ENCODE results near the gene COL6A2. TPM values are rescaled to one million over a fixed set of nuclear protein-coding genes. Genes with fewer than 3 reads are reported as not detected.
"Not testable (repeated sequence)": the region's sequence is repeated elsewhere in the genome, so short reads cannot be mapped to it uniquely, and the experiment has no call there.

Gene COL6A2
- total RNA-seq, 1 donor from 2014 or later, result 1.2 TPM

GRCh38 chr21:46093668-46094400 lies 4.1 kb upstream of the COL6A2 start:
- DNase-seq (ENCODE audit: low read depth, low spot score), result no peak

DNA sequence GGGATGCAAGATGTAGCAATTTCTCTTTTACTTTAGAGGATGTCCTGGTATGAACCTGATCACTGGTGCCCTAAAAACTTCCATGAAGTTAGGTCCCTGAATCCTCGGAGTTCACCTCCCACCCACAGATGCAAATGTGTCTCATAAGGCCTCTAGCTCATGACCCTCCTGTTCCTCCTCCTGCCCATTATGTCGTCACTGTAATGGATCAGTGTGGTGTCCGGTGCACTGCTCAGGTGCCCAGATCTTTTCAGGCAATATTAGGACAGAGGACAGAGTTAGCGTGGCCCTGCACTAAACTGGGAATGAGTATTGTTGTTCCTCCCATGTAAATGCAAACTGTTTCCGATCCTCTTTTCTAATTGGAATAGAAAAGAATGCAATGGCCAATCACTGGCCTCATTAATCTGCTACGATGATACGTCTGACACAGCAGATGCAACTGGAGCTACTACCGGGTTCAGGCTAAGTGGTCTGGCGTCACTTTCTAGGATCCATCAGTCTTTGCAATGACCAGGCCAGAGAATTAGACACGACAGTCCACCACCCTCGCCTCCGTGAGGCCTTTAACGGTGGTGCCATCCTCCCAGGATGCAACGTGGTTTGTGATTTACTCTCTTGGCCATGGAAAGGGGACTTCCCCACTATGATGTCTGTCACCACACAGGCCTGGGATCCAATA lies 3.4 kb upstream of the COL6A2 start:
- DNase-seq (ENCODE audit: low read depth, low spot score), result no peak

GRCh38 chr21:46095083-46095719 lies 2.7 kb upstream of the COL6A2 start:
- DNase-seq (ENCODE audit: low read depth, low spot score), result no peak

DNA sequence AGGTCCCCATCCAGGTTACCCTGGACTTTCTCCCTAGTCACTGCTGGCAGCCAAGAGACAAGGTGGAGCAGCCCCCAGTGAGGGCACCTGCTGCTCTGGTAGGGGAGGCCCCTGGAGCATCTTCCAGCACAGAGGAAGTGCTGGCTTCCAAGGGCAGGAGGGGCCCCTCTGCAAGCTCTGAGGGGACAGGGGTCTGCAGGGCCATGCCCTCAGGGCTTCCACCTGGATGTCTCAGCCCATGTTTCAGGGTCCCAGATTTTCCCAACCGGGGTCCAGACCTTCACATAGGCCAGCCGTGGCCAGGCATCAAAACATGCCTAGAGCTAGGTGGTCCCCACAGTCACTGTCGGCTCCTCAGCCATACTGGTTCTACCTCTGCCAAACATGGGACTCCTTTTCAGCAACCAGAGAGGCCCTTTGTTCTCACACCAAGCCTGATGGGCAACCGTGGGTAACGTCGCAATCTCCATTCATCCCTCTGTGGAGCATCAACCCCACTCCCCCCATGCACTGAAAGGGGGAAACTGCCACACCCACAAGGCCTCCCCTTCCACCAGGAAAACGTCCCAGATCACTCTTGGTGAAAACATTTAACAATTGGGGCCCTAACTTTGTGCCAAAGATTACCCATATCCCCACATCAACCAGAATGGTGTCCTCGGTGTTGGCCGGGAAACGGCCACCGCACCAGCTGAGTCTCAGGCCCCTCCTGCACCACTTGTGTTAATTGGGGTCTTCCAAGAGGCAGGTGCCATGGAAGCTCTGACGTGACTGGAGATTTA lies 1.9 kb upstream of the COL6A2 start:
- DNase-seq (ENCODE audit: low read depth, low spot score), result no peak

DNA sequence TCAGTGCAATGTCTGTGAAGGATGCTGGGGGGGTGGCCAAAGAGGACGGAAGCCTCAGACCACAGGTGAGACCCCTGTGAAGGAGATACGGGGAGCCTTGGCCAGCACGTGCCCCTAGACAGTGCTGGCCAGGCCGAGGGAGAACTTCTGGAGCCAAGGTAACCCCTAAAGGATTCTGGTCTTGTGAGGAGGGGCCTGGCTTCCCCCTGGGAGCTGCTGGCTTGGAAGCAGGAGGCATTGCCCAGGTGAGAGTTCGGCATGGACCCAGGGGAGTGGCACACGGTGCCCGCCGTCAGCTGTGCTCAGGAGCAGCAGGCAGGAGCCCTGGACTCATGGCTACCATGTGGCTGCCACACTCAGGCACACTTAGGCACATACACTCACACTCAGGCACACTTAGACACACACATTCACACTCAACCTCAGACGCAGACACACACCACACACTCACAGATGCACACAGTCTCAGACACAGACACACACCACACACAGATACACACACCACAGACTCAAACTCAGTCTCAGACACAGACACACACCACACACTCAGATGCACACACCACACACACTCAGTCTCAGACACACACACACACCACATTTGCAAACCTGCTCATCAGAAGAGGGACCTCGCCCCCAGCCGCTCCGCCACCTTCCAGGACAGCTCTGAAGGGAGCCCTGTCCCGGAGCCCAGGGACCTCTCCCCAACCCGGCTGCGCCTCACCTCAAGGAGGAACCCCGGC lies 1.1 kb upstream of the COL6A2 start:
- no peak for DNase-seq (ENCODE audit: low read depth, low spot score)

GRCh38 chr21:46098303-46099141 lies 610 bp downstream of the COL6A2 start:
- DNase-seq (ENCODE audit: low read depth, low spot score), result no peak

GRCh38 chr21:46099476-46099875 lies 1.6 kb downstream of the COL6A2 start:
- DNase-seq (ENCODE audit: low read depth, low spot score), result no peak

- no peak for DNase-seq (ENCODE audit: low read depth, low spot score)
Measured at GRCh38 chr21:46100020-46100419, 2.1 kb downstream of the COL6A2 start.

DNA sequence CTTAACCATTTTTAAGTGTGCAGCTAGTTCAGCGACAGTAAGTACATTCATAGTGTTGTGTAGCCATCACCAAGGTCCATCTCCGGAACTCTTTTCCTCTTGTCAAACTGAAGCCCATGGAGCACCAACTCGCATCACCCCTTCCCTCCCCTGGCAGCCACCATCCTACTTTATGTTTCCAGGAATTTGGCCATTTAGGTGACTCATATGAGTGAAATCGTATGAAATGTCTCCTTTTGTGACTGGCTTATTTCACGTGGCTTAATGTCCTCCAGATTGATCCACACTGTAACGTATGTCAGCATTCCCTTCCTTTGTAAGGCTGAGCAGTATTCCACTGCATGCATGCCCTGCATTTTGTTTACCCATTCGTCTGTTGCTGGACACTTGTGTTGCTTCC lies 2.5 kb downstream of the COL6A2 start:
- no peak for DNase-seq (ENCODE audit: low read depth, low spot score)

DNA sequence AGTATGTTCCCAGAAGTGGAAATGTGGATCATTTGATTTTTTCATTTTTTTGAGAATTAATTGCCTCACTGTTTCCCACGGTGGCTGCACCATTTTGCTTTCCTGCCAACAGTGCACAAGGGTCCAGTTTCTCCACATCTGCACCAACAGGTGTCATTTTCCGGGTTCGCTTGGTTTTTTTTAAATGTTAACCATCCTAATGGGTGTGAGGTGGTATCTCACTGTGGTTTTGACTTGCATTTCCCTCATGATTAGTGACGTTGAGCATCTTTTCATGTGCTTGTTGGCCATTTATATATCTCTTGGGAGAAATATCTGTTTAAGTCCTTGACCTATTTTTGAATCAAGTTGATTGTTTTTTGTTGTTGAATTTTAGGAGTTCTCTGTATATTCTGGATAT lies 3.0 kb downstream of the COL6A2 start:
- DNase-seq (ENCODE audit: low read depth, low spot score), result no peak

GRCh38 chr21:46104104-46104503 lies 6.2 kb downstream of the COL6A2 start:
- DNase-seq (ENCODE audit: low read depth, low spot score), result no peak

- not testable (repeated sequence) for DNase-seq (ENCODE audit: low read depth, low spot score)
Measured at GRCh38 chr21:46107376-46107775, 9.5 kb downstream of the COL6A2 start.

DNA sequence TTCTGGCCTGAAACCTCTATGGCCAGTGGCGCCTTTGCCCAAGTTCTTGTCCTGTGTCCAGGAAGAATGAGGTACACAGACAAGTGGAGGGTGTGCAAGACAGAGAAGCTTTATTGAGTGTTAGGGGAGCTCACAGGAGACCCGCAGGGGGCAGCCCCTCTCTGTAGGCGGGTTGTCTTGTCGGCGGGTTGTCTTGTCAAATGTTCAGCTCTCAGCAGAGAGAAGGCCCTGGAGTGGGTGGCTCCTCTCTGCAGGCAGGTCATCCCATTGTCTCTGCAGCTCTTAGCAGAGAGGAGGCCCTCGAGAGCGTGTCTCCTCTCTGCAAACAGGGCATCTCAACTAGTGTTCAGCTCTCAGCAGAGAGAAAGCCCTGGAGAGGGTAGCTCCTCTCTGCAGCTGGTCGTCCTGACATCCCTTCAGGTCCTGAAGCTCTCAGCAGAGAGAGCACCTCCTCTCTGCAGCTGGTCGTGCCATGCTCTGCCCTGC lies 11.0 kb downstream of the COL6A2 start:
- no peak for DNase-seq (ENCODE audit: low read depth, low spot score)

GRCh38 chr21:46109313-46110221 lies 11.7 kb downstream of the COL6A2 start:
- no peak for DNase-seq (ENCODE audit: low read depth, low spot score)

- DNase-seq (ENCODE audit: low read depth, low spot score), result no peak
Measured at GRCh38 chr21:46110499-46111192, 12.7 kb downstream of the COL6A2 start.

- no peak for DNase-seq (ENCODE audit: low read depth, low spot score)
Measured at GRCh38 chr21:46111193-46111571, 13.3 kb downstream of the COL6A2 start.

DNA sequence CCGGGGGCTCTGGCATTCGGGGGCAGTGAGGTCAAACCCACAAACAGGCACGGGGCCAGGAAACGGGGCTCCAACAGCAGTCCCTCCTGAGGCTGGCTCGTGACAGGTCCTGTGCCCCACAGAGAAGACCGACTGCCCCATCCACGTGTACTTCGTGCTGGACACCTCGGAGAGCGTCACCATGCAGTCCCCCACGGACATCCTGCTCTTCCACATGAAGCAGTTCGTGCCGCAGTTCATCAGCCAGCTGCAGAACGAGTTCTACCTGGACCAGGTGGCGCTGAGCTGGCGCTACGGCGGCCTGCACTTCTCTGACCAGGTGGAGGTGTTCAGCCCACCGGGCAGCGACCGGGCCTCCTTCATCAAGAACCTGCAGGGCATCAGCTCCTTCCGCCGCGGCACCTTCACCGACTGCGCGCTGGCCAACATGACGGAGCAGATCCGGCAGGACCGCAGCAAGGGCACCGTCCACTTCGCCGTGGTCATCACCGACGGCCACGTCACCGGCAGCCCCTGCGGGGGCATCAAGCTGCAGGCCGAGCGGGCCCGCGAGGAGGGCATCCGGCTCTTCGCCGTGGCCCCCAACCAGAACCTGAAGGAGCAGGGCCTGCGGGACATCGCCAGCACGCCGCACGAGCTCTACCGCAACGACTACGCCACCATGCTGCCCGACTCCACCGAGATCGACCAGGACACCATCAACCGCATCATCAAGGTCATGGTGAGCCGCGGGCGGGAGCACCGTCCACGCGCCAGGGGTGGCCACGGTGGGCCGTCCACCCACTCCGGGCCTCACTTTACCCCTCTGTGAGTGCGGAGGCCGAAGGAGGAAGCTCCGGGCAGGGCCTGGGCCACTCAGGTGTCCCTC lies 14.2 kb downstream of the COL6A2 start:
- DNase-seq (ENCODE audit: low read depth, low spot score), result no peak
